ENCODE data around the gene RNF14.

The RNF14 gene

GRCh38 chr5:141994511-141995136, 25.7 kb downstream of the RNF14 start:
- CTCF ChIA-PET, result interaction anchor here (0.6 to 6.1 kb wide), 5 partner anchors 21 to 151 kb away, joined by 3 to 89 read pairs (median 5); no protein-coding TSS in a partner anchor
- POLR2A ChIA-PET, result interaction anchor here (1.5 kb wide), 1 partner anchor 18 kb away, joined by 3 read pairs; the partner anchor contains the start of gene GNPDA1
- H3K27ac ChIP-seq (ENCODE audit: extremely low read depth, low read depth, low read length), result no peak overlapping the region
- no peaks in the 10 kb centered on the region for H3K9me3 ChIP-seq (ENCODE audit: control insufficient read depth, insufficient read depth, low read depth, low read length)
- H3K36me3 ChIP-seq (ENCODE audit: control insufficient read depth in 2 of 2, insufficient read depth in 1 of 2, low read length in 2 of 2), result peaks cover 14 to 62% of the 10 kb centered on the region in 2 experiments
- H3K4me3 ChIP-seq (ENCODE audit: low read depth, low read length), result no peak overlapping the region
- TF ChIP-seq KLF7 (tag by site-specific recombination; IDR thresholded peaks at IDR 0.05; ENCODE audit: borderline replicate concordance) (no peak), ZNF580 (tag by site-specific recombination; IDR thresholded peaks at IDR 0.05) (no peak), ZSCAN30 (tag by site-specific recombination; IDR thresholded peaks at IDR 0.05) (no peak), RBAK (tag by site-specific recombination; IDR thresholded peaks at IDR 0.05) (no peak), ZBTB26 (tag by site-specific recombination; optimal IDR thresholded peaks at IDR 0.05) (no peak), ATF2 (tag by site-specific recombination; IDR thresholded peaks at IDR 0.05; ENCODE audit: low read depth) (no peak), ZSCAN5A (tag by site-specific recombination; IDR thresholded peaks at IDR 0.05) (no peak), ZNF174 (tag by site-specific recombination; IDR thresholded peaks at IDR 0.05) (no peak), ZNF202 (tag by site-specific recombination; IDR thresholded peaks at IDR 0.05; ENCODE audit: borderline replicate concordance) (no peak), KLF10 (tag by site-specific recombination; IDR thresholded peaks at IDR 0.05) (no peak), ZNF449 (tag by site-specific recombination; IDR thresholded peaks at IDR 0.05) (no peak), ZNF626 (tag by site-specific recombination; IDR thresholded peaks at IDR 0.05) (no peak)
- H3K4me1 ChIP-seq (ENCODE audit: control insufficient read depth, insufficient read depth, low read length), result no peaks in the 10 kb centered on the region

GRCh38 chr5:141995656-141996055, 26.8 kb downstream of the RNF14 start:
- Histone ChIP-seq H3K27ac (ENCODE audit: extremely low read depth, low read depth, low read length) (no peak overlapping the region), H3K36me3 (ENCODE audit: control insufficient read depth in 2 of 2, insufficient read depth in 1 of 2, low read length in 2 of 2) (peaks cover 14 to 60% of the 10 kb centered on the region in 2 experiments), H3K9me3 (ENCODE audit: control insufficient read depth, insufficient read depth, low read depth, low read length) (no peaks in the 10 kb centered on the region), H3K4me1 (ENCODE audit: control insufficient read depth, insufficient read depth, low read length) (no peaks in the 10 kb centered on the region), H3K4me3 (ENCODE audit: low read depth, low read length) (no peak overlapping the region)
- TF ChIP-seq ZNF184 (tag by site-specific recombination; IDR thresholded peaks at IDR 0.05) (no peak), ZNF664 (tag by site-specific recombination; IDR thresholded peaks at IDR 0.05) (no peak), YY1 (tag by site-specific recombination; IDR thresholded peaks at IDR 0.05) (no peak), ZNF654 (tag by site-specific recombination; IDR thresholded peaks at IDR 0.05; ENCODE audit: low read depth) (no peak), ZSCAN18 (tag by site-specific recombination; IDR thresholded peaks at IDR 0.05) (no peak), ZNF221 (tag by site-specific recombination; IDR thresholded peaks at IDR 0.05; ENCODE audit: borderline replicate concordance) (no peak), ZNF37A (tag by site-specific recombination; IDR thresholded peaks at IDR 0.05) (no peak), KLF10 (tag by site-specific recombination; IDR thresholded peaks at IDR 0.05) (no peak), ZNF549 (tag by site-specific recombination; IDR thresholded peaks at IDR 0.05) (no peak), ZNF488 (tag by site-specific recombination; IDR thresholded peaks at IDR 0.05) (no peak)
- POLR2A ChIA-PET, result interaction anchor here (1.5 kb wide), 1 partner anchor 17 kb away, joined by 3 read pairs; the partner anchor contains the start of gene GNPDA1
- CTCF ChIA-PET, result interaction anchor here (0.6 to 1.1 kb wide), 4 partner anchors 27 to 554 kb away, joined by 3 to 7 read pairs (median 4); no protein-coding TSS in a partner anchor

Data from HEK293 (cell line).